Measurements from ENCODE around the gene BBIP1. TPM values are rescaled to one million over a fixed set of nuclear protein-coding genes. Genes with fewer than 3 reads are reported as not detected.

The BBIP1 gene, protein sequence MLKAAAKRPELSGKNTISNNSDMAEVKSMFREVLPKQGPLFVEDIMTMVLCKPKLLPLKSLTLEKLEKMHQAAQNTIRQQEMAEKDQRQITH
- total RNA-seq (2022; extraction: Qiagen RNA extraction; ENCODE audit: low read depth), result 34.3 to 47.9 TPM (median 35.7 TPM) in 5 replicates

DNA sequence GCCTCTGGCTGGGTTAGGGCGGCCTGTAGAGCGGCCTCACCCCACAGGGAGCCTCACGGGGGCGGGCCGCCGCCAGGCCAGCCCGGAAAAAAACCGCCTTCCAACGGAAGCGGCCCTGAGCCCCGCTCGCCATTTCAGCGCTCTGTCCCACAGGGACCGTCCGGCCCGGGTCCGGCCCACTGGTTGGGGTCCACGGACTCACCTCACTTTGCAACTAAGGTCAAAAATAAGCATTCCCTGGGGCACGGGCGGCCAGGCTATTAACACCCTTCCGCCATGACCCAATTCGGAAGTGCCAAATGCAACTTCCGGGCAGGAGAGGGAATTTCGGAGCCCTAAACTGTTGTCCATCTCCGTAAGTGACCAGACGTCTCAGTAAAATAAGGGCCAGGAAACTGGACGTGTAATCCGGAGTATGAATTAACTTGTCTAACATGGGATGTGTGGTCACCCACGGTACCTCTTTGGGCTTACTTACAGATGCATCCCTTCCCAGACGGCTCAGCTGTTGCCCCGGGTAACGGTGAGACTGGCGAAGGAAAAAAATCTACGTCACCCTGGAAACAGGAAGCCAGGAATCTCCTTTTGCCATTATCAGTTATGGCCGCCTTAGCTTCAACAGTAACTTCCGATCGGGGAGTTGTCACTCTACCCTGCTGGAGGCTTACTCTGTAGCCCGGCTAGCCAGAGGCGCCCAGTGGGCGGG, at the start of gene BBIP1:
TSS of gene BBIP1 (minus strand) at position 538 of the 706 bp plus-strand sequence. CDS start 1,023 bp downstream, outside the sequence.

DNA sequence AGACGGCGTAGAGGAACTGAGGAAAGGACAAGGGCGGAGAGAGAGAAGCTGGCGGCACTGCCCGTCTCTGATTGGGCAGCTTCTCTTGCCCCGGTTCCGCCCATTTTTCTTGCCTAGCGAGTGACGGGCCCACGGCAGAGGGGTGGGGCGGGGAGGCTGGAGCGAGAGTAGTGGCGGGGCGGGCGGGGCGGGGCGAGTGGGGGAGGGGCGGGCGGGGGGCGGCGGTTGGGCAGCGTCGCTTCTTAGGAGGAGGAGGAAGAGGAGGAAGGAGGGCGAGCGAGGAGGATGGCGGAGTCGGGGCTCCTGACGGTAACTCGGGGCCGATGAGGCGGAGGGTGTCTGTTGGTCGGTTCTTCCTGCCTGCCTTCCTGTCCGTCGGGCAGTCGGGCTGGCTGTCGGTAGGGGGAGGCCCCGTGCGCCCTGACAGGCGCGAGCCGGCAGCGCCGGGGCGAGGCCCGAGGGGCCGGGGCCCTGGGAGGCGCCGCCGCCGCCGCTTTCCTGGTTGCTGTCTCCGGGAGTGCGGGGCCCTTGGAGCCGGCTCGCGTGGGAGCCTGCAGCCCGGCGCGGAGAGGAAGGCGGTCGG, 460 bp upstream of the BBIP1 start, which contains the start of gene SHOC2:
TSS of gene SHOC2 (plus strand) at position 256 of the 583 bp plus-strand sequence. CDS start 44,755 bp downstream, outside the sequence.

DNA sequence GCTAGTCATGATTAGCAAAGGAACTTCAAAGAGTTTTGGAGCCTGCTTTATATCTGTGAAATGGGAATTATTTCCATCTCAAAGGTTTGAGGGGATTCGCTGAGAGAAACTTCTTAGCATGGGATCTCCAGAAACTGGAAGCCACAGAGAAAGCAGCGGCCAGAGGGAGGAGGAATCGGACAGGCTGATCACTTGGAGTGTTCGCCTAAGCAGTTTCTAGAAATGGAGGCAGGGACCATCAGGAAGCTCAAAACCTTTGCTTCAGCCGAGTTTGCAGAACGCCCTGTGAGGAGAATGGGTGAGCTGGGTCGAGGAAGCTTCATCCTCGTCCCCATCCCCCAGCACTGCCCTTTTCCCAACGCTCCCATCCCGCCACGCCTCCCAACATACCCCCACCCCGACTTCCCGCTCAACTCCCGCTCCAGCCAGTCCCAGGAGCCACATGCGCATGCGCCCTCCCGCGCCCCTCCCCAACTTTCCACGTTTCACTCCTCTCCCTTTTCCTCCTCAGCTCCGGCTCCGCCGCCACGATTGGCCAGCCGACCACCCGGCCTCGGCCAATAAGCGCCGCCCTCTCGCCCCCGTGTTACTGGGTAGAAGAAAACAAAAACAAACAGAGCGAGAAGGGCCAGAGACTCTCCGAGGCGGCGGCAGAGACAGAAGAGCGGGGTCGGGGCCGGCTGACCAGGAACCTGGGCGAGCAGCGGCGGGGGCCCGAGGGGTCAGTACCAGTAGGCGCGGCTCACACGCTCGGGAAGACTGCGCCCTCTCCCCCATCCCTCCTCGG, 47.5 kb downstream of the BBIP1 start, which contains the start of gene PDCD4:
TSS of gene PDCD4 (plus strand) at position 631 of the 787 bp plus-strand sequence. CDS start 4,100 bp downstream, outside the sequence.

Other genes starting within 250 kb of the BBIP1 start
- gene PDCD4, start 47.3 kb downstream of the BBIP1 start, total RNA-seq (2022; extraction: Qiagen RNA extraction; ENCODE audit: low read depth), result 22.3 to 30.7 TPM (median 25.1 TPM) in 5 replicates
- 15.7 to 20.5 TPM (median 18.5 TPM) in 5 replicates for gene SHOC2, start 424 bp upstream of the BBIP1 start, total RNA-seq (2022; extraction: Qiagen RNA extraction; ENCODE audit: low read depth)
- 0.03 to 0.14 TPM (median 0.07 TPM) in 5 replicates for gene ADRA2A, start 157.8 kb upstream of the BBIP1 start, total RNA-seq (2022; extraction: Qiagen RNA extraction; ENCODE audit: low read depth)

Measured in A549 treated with GW870086 at 1 μM for 4 hours (cell line).